ENCODE measurements around the gene CPLX3. TPM values are rescaled to one million over a fixed set of nuclear protein-coding genes. Genes with fewer than 3 reads are reported as not detected.

Gene CPLX3
- polyA plus RNA-seq, 3 donors = 0.12 TPM; not detected in 2

DNA sequence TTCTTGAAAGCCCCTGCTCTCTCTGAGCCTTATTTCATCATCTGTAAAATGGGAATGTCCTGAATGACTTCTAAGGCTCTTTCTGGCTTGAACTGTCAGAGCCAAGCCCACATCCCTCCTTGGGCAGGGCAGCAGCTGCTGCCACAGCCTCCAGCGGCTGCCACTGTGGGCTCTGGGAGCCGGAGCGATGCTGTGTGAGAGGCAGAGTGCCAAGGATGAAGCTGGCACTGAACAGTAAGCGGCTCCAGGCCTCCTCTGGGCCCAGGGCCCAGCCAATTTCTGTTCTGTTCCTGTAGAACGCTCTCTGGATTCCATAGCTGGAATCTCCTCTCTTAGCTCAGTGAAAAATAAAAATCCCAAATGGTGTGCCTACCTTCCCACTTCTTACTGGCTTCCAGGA is 4.4 kb downstream of the CPLX3 start:
- H3K27me3 Mint-ChIP-seq (ENCODE audit: low read depth in 3 of 3) = peaks cover 19 to 24% (median 24%) of the 10 kb centered on the region in 3 donors
- DNase-seq = no peak

DNA sequence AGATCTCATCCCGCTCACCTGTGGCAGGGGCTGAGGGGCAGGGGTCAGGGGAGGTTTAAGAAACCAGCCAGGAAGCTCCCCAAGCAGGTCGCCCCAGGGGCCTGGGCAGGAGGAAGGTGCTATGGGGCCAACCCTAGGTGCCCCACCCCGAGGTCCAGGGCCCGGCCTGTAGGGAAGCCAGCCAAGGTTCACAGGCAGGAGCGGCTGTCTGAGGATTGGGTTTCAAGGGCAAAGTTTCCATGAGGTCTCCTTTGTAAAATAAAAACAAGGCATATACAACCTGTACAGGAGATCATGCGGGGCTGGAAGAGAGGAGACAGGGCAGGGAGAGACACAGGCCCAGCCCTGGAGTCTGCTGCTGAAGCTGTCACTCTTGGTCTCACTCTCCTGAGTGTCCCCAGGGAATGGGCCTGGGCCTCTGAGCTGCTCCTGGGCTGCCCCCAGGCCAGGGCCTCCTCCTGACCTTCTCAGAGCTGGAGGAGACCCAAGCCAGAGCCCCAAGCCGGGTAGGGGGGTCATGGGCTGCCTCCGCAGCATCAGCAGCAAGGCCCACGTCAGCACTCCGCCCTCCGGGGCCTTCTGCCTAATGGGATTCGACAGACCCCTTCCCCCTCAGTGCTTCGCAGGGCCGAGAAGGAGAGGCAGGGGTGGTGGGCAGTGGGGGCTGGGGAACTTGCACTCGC is 5.5 kb downstream of the CPLX3 start:
- no peak overlapping the region for H3K4me3 Mint-ChIP-seq
- no peak overlapping the region for H3K27ac Mint-ChIP-seq
- 89% methylated on average over 5 of the region's 15 CpGs for whole genome bisulfite sequencing (ENCODE audit: insufficient coverage)

More for the DNA sequence above, 4.4 kb downstream of the CPLX3 start:
- Histone ChIP-seq H3K27me3 (ENCODE audit: control insufficient read depth in 2 of 2, insufficient read depth in 2 of 2, low read length in 2 of 2) (peaks cover 4 to 26% of the 10 kb centered on the region in 2 donors), H2AFZ (ENCODE audit: insufficient read depth, low read depth, low read length, poor library complexity, severe bottlenecking) (no peak overlapping the region), H3K36me3 (replicated peaks in 1 of 2; ENCODE audit: control insufficient read depth in 1 of 2, insufficient read depth in 2 of 2, low read length in 2 of 2) (peaks cover 1 to 5% of the 10 kb centered on the region in 2 donors), H3K27ac (ENCODE audit: low read depth in 1 of 2, low read length in 2 of 2) (no peak overlapping the region), H3K4me1 (ENCODE audit: control insufficient read depth in 1 of 2, insufficient read depth in 2 of 2, low read length in 2 of 2) (no peaks in the 10 kb centered on the region), H3K4me2 (replicated peaks; ENCODE audit: extremely low read depth, low read length, poor library complexity, severe bottlenecking) (no peak overlapping the region), H3K4me3 (replicated peaks in 1 of 3; ENCODE audit: low read depth in 2 of 3, low read length in 3 of 3) (no peak overlapping the region), H3K9ac (ENCODE audit: insufficient read depth, low read length, poor library complexity, severe bottlenecking) (no peak overlapping the region), H3K9me3 (replicated peaks in 1 of 2; ENCODE audit: control insufficient read depth in 1 of 2, insufficient read depth in 1 of 2, low read length in 2 of 2) (no peaks in the 10 kb centered on the region), H4K20me1 (ENCODE audit: insufficient read depth, low read length) (peaks cover 8% of the 10 kb centered on the region), H3K79me2 (ENCODE audit: insufficient read depth, low read length) (no peaks in the 10 kb centered on the region)
- Mint-ChIP-seq H3K27ac (no peak overlapping the region), H3K4me1 (peaks cover 5% of the 10 kb centered on the region), H3K36me3 (peaks cover 2 to 5% of the 10 kb centered on the region in 2 donors), H3K4me3 (no peak overlapping the region), H3K9me3 (peaks cover 0 to 2% (median 0%) of the 10 kb centered on the region in 7 donors)
- TF ChIP-seq, protein P1, sequence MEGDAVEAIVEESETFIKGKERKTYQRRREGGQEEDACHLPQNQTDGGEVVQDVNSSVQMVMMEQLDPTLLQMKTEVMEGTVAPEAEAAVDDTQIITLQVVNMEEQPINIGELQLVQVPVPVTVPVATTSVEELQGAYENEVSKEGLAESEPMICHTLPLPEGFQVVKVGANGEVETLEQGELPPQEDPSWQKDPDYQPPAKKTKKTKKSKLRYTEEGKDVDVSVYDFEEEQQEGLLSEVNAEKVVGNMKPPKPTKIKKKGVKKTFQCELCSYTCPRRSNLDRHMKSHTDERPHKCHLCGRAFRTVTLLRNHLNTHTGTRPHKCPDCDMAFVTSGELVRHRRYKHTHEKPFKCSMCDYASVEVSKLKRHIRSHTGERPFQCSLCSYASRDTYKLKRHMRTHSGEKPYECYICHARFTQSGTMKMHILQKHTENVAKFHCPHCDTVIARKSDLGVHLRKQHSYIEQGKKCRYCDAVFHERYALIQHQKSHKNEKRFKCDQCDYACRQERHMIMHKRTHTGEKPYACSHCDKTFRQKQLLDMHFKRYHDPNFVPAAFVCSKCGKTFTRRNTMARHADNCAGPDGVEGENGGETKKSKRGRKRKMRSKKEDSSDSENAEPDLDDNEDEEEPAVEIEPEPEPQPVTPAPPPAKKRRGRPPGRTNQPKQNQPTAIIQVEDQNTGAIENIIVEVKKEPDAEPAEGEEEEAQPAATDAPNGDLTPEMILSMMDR (IDR thresholded peaks at IDR 0.05) = no peak
- intact Hi-C loops (cut with micrococcal nuclease) = no loop called here
- 94% methylated on average over 5 of the region's 5 CpGs for WGBS (ENCODE audit: insufficient coverage)

More for the DNA sequence above, 5.5 kb downstream of the CPLX3 start:
- Mint-ChIP-seq H3K9me3 (peaks cover 0 to 2% (median 0%) of the 10 kb centered on the region in 7 donors), H3K27me3 (ENCODE audit: low read depth in 3 of 3) (peaks cover 10 to 19% (median 14%) of the 10 kb centered on the region in 3 donors), H3K4me1 (peaks cover 5% of the 10 kb centered on the region), H3K36me3 (peaks cover 3 to 14% of the 10 kb centered on the region in 2 donors)
- no peak overlapping the region for H3K4me2 ChIP-seq (replicated peaks; ENCODE audit: extremely low read depth, low read length, poor library complexity, severe bottlenecking)
- no peak overlapping the region for H3K9ac ChIP-seq (ENCODE audit: insufficient read depth, low read length, poor library complexity, severe bottlenecking)
- intact Hi-C loops (cut with micrococcal nuclease) = no loop called here
- H3K36me3 ChIP-seq (replicated peaks in 1 of 2; ENCODE audit: control insufficient read depth in 1 of 2, insufficient read depth in 2 of 2, low read length in 2 of 2) = peaks cover 2 to 14% of the 10 kb centered on the region in 2 donors
- TF ChIP-seq, protein P1 (IDR thresholded peaks at IDR 0.05) = no peak
- H3K27me3 ChIP-seq (ENCODE audit: control insufficient read depth in 2 of 2, insufficient read depth in 2 of 2, low read length in 2 of 2) = peaks cover 3 to 19% of the 10 kb centered on the region in 2 donors
- H3K79me2 ChIP-seq (ENCODE audit: insufficient read depth, low read length) = no peaks in the 10 kb centered on the region
- no peak overlapping the region for H2AFZ ChIP-seq (ENCODE audit: insufficient read depth, low read depth, low read length, poor library complexity, severe bottlenecking)
- no peak overlapping the region for H3K27ac ChIP-seq (ENCODE audit: low read depth in 1 of 2, low read length in 2 of 2)
- DNase-seq = no peak
- H3K9me3 ChIP-seq (replicated peaks in 1 of 2; ENCODE audit: control insufficient read depth in 1 of 2, insufficient read depth in 1 of 2, low read length in 2 of 2) = no peaks in the 10 kb centered on the region
- no peak overlapping the region for H3K4me3 ChIP-seq (replicated peaks in 1 of 3; ENCODE audit: low read depth in 2 of 3, low read length in 3 of 3)
- peaks cover 8% of the 10 kb centered on the region for H4K20me1 ChIP-seq (ENCODE audit: insufficient read depth, low read length)
- H3K4me1 ChIP-seq (ENCODE audit: control insufficient read depth in 1 of 2, insufficient read depth in 2 of 2, low read length in 2 of 2) = no peaks in the 10 kb centered on the region
